Fibroblast of upper back skin (primary cell): ENCODE measurements around the gene PSENEN.

Source experiments
- DNase-seq: peaks from one replicate; pipeline ENCODE4 v3.0.0-alpha.2; 2013

Gene PSENEN, protein sequence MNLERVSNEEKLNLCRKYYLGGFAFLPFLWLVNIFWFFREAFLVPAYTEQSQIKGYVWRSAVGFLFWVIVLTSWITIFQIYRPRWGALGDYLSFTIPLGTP

DNA sequence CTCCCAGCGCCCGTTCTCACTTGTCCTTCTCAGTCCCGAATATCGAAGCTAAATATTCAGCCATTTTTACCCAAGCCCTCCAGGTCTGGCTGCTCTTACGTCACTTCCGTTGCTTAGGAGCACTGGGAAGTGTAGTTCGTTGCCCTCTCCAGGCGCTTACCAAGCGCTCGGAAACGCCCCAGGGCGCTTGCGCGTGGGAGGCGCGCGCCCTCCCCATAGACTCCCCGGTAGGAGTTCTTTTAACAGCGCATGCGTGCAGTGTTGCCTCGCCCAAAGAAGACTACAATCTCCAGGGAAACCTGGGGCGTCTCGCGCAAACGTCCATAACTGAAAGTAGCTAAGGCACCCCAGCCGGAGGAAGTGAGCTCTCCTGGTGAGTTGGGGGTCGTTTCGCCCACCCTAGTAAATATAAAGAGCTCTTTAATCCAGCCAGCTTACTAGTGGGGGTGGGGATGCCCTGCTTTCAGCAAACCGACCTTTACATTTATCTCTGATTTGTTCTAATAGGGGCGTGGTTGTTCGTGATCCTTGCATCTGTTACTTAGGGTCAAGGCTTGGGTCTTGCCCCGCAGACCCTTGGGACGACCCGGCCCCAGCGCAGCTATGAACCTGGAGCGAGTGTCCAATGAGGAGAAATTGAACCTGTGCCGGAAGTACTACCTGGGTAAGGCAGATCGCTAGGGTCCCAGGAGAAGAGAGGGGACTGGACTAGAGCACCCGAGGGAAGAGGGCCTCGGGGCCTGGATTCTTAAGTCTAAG is at the start of gene PSENEN, which contains the start of gene U2AF1L4:
Gene PSENEN (plus strand): TSS at position 324 of the 759 bp plus-strand sequence. CDS start 280 bp downstream, at position 604.
Gene U2AF1L4 (minus strand): TSS at position 91 of the 759 bp plus-strand sequence. CDS start 27 bp downstream, at position 64.
- DNase-seq, result peak; percentile 99

GRCh38 chr19:35695895-35696422 is 49.5 kb upstream of the PSENEN start:
- no peak for DNase-seq

GRCh38 chr19:35696835-35697234 is 48.6 kb upstream of the PSENEN start:
- no peak for DNase-seq

DNA sequence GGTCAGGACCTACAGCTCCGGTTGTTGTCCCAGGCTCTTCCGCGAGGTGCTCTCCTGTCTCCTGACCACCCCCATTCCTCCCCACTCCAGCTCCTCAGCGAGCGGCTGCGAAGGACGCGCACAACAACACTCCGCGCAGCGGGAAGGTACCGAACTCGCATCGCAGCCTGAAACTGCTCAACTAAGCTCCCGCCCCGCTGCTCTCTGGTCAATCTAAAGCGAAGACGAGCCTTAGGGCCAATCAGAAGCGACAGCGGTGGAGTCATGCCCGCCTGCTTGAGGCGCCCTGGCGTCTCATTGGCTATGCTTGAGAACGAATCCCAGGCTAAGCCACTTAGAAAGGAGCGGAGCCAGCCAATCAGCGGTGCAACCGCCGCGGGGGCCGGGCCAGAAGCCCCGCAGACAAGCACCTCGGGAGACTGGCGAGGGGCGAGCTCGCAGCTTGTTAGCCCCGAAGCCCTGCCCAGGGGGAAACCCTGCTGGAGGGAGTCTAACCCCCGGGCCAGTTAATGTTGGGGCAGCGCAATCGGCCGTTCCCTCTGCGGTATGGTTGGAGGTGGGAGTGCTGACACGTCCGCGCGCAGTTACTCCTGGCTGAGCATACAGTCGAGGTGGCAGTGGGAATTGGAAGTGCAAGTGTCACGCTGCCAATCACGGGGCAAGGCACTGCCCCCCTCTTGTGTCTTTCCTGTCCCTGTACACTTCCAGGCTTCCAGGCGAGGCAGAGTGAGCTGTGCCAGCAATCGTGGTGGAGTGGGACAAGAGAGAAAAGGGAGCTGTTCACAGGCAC is 43.0 kb upstream of the PSENEN start:
- peak; percentile 97 for DNase-seq

GRCh38 chr19:35703343-35703742 is 42.1 kb upstream of the PSENEN start:
- no peak for DNase-seq

GRCh38 chr19:35704218-35704617 is 41.2 kb upstream of the PSENEN start, which contains the start of gene ZBTB32:
Gene ZBTB32 (plus strand): TSS chr19:35704558. CDS start chr19:35714627, 10,069 bp downstream.
- peak; percentile 52 for DNase-seq

DNA sequence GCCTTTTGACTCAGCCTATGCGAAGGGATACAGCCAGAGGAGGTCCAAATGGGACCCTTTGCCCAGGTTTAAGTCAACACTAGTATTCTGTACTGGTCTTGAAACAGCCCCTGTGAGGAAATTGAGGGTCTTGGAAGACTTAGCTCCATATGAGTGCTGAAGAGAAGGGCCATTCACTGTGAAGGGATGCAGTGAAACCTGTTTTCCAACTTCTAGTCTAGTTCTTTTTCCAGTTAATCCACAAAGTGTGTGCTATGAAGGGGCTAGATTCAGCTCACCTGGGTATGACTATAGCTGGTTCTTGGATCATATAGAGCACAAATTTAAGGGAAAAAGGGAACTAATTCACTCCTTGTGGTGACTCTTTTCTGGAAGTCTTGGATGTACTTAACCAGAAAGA is 37.1 kb upstream of the PSENEN start:
- no peak for DNase-seq

- DNase-seq, result no peak
Measured at GRCh38 chr19:35710784-35711723, 34.4 kb upstream of the PSENEN start.

GRCh38 chr19:35712567-35713505 is 32.6 kb upstream of the PSENEN start:
- no peak for DNase-seq

DNA sequence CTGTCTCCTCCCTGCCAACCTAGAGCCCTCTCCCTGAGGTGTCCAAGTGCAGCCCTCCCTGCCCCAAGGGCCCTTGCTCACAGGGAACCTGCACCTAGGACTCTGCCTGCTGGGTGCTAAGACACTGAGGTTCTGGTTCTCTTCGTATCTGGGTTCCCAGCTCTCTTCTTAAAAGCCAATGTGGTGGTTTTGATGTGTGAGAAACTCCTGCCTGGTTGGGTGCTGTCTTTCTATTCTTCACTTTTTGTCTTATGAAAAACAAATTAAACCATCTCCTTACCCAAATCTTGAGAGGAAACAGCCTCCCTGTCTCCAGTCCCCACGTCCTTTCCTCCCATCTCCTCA is 32.0 kb upstream of the PSENEN start:
- no peak for DNase-seq

DNA sequence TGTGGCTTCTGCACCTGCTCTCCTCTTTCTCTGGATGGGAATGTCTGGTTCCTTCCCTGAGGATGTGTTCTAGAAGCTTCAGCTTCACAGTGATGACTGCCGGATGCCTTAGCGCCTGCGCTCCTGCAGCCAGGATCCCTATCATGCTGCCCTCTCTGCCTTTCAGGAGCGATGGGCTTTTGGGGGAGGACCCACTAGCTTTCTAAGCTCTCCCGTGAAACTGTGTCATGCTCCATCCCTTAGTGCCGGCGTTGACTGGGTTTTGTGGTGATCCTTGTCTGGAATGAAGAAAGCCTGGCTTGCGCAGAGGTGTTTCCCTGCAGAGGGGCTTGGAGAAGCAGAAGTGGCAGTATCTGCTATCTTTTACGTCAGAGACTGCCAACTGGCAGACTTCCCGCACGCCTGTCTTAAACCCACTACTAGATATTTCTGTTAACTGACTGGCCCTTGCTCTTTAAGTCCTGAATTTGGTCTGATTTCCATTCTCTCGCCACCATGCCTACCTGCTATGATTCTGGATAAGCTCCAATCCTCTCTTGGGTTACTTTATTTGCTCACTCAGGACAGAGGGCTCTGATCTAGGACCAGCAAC is 31.5 kb upstream of the PSENEN start:
- no peak for DNase-seq

GRCh38 chr19:35714601-35715354 is 30.7 kb upstream of the PSENEN start:
- DNase-seq, result no peak

DNA sequence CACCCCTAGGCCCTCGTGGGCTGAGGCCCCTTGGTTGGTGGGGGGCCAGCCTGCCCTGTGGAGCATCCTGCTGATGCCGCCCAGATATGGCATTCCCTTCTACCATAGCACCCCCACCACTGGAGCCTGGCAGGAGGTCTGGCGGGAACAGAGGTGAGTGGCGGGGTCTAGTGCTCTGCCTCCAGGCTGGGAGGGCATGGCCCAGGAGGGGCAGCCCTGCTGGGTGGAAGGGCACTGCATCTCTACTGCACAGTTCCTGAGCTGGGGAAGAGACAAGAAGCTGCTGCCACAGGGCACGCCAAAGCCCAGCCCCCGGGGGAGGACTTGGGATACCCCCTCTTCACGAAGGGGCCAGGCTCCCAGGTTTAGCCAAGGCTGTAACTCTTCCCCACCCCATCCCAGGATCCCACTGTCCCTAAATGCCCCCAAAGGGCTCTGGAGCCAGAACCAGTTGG is 30.1 kb upstream of the PSENEN start:
- no peak for DNase-seq

DNA sequence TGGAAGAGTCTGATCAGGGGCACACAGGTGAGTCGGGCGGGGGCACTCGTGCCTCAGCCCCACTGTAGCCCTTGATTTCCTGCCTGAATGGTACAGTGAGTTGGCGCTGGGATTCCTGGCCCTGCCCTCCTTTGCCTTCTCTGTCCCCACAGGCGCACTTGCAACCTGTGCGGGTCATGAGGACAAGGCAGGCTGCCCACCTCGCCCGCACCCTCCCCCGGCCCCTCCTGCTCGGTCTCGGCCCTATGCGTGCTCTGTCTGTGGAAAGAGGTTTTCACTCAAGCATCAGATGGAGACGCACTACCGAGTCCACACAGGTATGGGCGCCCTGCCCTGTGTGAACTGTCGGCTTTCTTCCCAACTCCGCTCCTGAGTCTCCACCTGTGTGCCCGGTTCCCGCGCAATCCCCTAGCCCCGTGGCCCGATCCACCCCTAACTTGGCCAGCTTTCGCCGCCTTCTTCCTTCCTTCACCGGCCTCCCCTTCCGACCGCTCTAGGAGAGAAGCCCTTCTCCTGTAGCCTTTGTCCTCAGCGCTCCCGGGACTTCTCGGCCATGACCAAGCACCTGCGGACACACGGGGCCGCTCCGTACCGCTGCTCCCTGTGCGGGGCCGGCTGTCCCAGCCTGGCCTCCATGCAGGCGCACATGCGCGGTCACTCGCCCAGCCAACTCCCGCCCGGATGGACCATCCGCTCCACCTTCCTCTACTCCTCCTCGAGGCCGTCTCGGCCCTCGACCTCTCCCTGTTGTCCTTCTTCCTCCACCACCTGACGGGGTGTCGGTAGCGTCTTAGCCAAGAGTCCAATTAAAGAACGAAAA is 29.3 kb upstream of the PSENEN start:
- DNase-seq, result peak; percentile 22

GRCh38 chr19:35716801-35717664 is 28.4 kb upstream of the PSENEN start:
- DNase-seq, result peak; percentile 79

DNA sequence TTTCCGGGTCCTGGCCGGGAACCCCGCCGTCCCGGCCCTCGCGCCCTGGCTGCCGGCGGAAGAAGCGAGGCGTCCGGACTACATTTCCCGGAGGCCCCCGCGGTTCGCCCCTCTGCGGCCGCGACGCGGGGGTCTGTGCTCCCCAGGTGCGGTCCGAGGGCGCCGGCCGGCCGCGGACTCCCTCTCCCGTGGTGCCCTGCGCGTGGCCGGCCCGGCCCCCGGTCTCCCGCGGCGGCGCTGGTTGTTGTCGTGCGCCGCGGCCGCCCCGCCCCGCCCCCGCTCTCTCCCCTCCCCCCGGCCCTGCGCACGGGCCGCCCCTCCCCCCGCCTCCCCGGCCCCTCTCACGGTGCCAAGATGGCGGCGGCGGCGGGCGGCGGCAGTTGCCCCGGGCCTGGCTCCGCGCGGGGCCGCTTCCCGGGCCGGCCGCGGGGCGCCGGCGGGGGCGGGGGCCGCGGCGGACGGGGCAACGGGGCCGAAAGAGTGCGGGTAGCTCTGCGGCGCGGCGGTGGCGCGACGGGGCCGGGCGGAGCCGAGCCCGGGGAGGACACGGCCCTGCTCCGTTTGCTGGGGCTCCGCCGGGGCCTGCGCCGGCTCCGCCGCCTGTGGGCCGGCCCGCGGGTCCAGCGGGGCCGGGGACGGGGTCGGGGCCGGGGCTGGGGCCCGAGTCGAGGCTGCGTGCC is 27.6 kb upstream of the PSENEN start, which contains the start of gene KMT2B:
Gene KMT2B (plus strand): TSS at position 339 of the 680 bp plus-strand sequence. CDS start 16 bp downstream, at position 355.
- peak; percentile 97 for DNase-seq
